ENCODE measurements around the gene FEV. TPM values are rescaled to one million over a fixed set of nuclear protein-coding genes. Genes with fewer than 3 reads are reported as not detected.
A peak's percentile ranks its signal among the peaks of the same experiment; 100 is the strongest.

Gene FEV
- total RNA-seq, 1 donor = not detected

GRCh38 chr2:219026946-219027345 lies 42.0 kb upstream of the FEV start:
- H3K9me3 ChIP-seq (ENCODE audit: low read depth, low read length) = no peaks in the 10 kb centered on the region
- TF ChIP-seq CTCF (IDR thresholded peaks at IDR 0.05; ENCODE audit: extremely low read depth, low read depth, low read length) = no peak

GRCh38 chr2:219025637-219026585 lies 40.9 kb upstream of the FEV start:
- no peak for TF ChIP-seq CTCF (IDR thresholded peaks at IDR 0.05; ENCODE audit: extremely low read depth, low read depth, low read length)
- H2AFZ ChIP-seq (ENCODE audit: low read length) = no peak overlapping the region
- H3K27me3 ChIP-seq (ENCODE audit: insufficient read depth, low read length) = peaks cover 16% of the 10 kb centered on the region
- H3K4me3 ChIP-seq (ENCODE audit: insufficient read depth, low read length) = no peak overlapping the region
- H3K4me1 ChIP-seq (ENCODE audit: insufficient read depth, low read length) = no peaks in the 10 kb centered on the region
- H3K4me2 ChIP-seq (ENCODE audit: insufficient read depth, low read length) = no peak overlapping the region
- no peak overlapping the region for H3K27ac ChIP-seq (ENCODE audit: low read depth, low read length)
- peak; percentile 84 for DNase-seq (ENCODE audit: insufficient read length, low spot score, missing footprints)
- no peaks in the 10 kb centered on the region for H3K79me2 ChIP-seq (ENCODE audit: insufficient read depth, low read length)
- peaks cover 3% of the 10 kb centered on the region for H4K20me1 ChIP-seq (ENCODE audit: insufficient read depth, low read length)
- H3K9me3 ChIP-seq (ENCODE audit: low read depth, low read length) = no peaks in the 10 kb centered on the region
- H3K36me3 ChIP-seq (ENCODE audit: insufficient read depth, low read length) = no peaks in the 10 kb centered on the region

More at GRCh38 chr2:219026946-219027345, 42.0 kb upstream of the FEV start:
- Histone ChIP-seq H4K20me1 (ENCODE audit: insufficient read depth, low read length) (peaks cover 3% of the 10 kb centered on the region), H3K4me1 (ENCODE audit: insufficient read depth, low read length) (no peaks in the 10 kb centered on the region), H2AFZ (ENCODE audit: low read length) (no peak overlapping the region), H3K4me2 (ENCODE audit: insufficient read depth, low read length) (no peak overlapping the region), H3K4me3 (ENCODE audit: insufficient read depth, low read length) (no peak overlapping the region), H3K27me3 (ENCODE audit: insufficient read depth, low read length) (peaks cover 14% of the 10 kb centered on the region), H3K27ac (ENCODE audit: low read depth, low read length) (no peak overlapping the region), H3K79me2 (ENCODE audit: insufficient read depth, low read length) (no peaks in the 10 kb centered on the region), H3K36me3 (ENCODE audit: insufficient read depth, low read length) (no peaks in the 10 kb centered on the region)
- peak; percentile 11 for DNase-seq (ENCODE audit: insufficient read length, low spot score, missing footprints)

GRCh38 chr2:219024059-219024458 lies 39.1 kb upstream of the FEV start:
- Histone ChIP-seq H3K27ac (ENCODE audit: low read depth, low read length) (no peak overlapping the region), H3K79me2 (ENCODE audit: insufficient read depth, low read length) (no peaks in the 10 kb centered on the region), H3K4me3 (ENCODE audit: insufficient read depth, low read length) (no peak overlapping the region), H3K4me1 (ENCODE audit: insufficient read depth, low read length) (no peaks in the 10 kb centered on the region), H3K9me3 (ENCODE audit: low read depth, low read length) (no peaks in the 10 kb centered on the region), H4K20me1 (ENCODE audit: insufficient read depth, low read length) (no peaks in the 10 kb centered on the region), H3K4me2 (ENCODE audit: insufficient read depth, low read length) (no peak overlapping the region), H2AFZ (ENCODE audit: low read length) (no peak overlapping the region), H3K27me3 (ENCODE audit: insufficient read depth, low read length) (peaks cover 16% of the 10 kb centered on the region), H3K36me3 (ENCODE audit: insufficient read depth, low read length) (no peaks in the 10 kb centered on the region)
- TF ChIP-seq CTCF (IDR thresholded peaks at IDR 0.05; ENCODE audit: extremely low read depth, low read depth, low read length) = no peak
- DNase-seq (ENCODE audit: insufficient read length, low spot score, missing footprints) = no peak

GRCh38 chr2:219023045-219023605 lies 38.1 kb upstream of the FEV start:
- Histone ChIP-seq H3K4me3 (ENCODE audit: insufficient read depth, low read length) (no peak overlapping the region), H4K20me1 (ENCODE audit: insufficient read depth, low read length) (no peaks in the 10 kb centered on the region), H3K79me2 (ENCODE audit: insufficient read depth, low read length) (no peaks in the 10 kb centered on the region), H3K36me3 (ENCODE audit: insufficient read depth, low read length) (no peaks in the 10 kb centered on the region), H3K27me3 (ENCODE audit: insufficient read depth, low read length) (peaks cover 21% of the 10 kb centered on the region), H3K9me3 (ENCODE audit: low read depth, low read length) (no peaks in the 10 kb centered on the region), H3K4me2 (ENCODE audit: insufficient read depth, low read length) (no peak overlapping the region), H3K4me1 (ENCODE audit: insufficient read depth, low read length) (no peaks in the 10 kb centered on the region), H2AFZ (ENCODE audit: low read length) (no peak overlapping the region), H3K27ac (ENCODE audit: low read depth, low read length) (no peak overlapping the region)
- peak; percentile 68 for DNase-seq (ENCODE audit: insufficient read length, low spot score, missing footprints)
- TF ChIP-seq CTCF (IDR thresholded peaks at IDR 0.05; ENCODE audit: extremely low read depth, low read depth, low read length) = no peak

Measured in osteoblast (primary cell).